Stimulated activated CD8-positive, alpha-beta memory T cell treated with anti-CD3 and anti-CD28 coated beads, Interleukin-15, amount 100 ng/mL, for 4 hours (primary cell): ENCODE data around the gene CALM3.
"Not testable (repeated sequence)": the region's sequence is repeated elsewhere in the genome, so short reads cannot be mapped to it uniquely, and the experiment has no call there.

Experiments
- DNase-seq, 2 donors: peaks; one replicate each; pipeline ENCODE4 v3.0.0-alpha.2; 2020; ENCODE audit warnings: low read depth in 2 of 2

The CALM3 gene

DNA sequence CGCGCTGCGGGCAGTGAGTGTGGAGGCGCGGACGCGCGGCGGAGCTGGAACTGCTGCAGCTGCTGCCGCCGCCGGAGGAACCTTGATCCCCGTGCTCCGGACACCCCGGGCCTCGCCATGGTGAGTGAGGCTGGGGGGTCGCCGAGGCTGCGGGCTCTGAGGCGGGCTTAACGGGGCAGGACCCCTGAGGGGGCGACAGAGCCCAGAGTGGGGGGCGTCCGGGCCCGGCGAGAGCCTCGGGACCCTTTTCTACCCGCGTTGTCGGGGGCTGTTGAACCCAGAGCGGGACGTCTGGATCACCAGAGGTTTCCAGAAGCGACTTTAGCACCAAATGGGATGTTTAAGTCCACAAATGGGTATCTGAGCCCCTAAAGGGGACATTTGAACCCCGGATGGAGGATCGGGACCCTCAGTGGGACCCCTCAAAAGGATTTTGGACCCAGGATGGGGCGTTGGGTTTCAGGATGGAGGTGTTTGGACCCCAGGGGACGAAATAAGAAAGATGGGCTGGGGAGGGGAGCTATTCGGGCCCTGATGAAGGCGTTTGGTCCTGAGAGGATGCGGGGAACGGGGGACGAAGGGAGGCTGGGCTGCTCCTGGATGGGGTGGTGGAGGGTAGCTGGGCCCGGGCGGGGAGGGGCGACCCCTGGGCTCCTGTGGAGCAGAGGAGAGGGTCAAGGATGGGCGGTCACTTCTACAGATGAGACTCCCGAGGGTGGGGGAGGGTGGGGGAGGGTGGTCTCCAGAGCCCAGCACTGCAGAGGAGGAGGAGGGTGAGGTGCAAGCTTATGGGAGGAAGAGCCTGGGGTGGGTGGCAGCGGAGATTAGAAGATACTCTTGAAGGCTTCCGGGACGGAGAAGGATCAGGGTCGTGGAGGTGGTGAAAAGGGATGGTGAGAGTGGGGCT is at the start of gene CALM3:
Gene CALM3 (plus strand): TSS at position 13 of the 907 bp plus-strand sequence. CDS start 105 bp downstream, at position 118.
- no peak for DNase-seq

- DNase-seq: no peak
Measured at GRCh38 chr19:46552891-46553290, 48.2 kb upstream of the CALM3 start.

- no peak for DNase-seq
Measured at GRCh38 chr19:46554161-46554560, 47.0 kb upstream of the CALM3 start.

GRCh38 chr19:46555628-46556280 is 45.4 kb upstream of the CALM3 start:
- no peak for DNase-seq

- not testable (repeated sequence) for DNase-seq
Measured at GRCh38 chr19:46556471-46556870, 44.7 kb upstream of the CALM3 start.

DNA sequence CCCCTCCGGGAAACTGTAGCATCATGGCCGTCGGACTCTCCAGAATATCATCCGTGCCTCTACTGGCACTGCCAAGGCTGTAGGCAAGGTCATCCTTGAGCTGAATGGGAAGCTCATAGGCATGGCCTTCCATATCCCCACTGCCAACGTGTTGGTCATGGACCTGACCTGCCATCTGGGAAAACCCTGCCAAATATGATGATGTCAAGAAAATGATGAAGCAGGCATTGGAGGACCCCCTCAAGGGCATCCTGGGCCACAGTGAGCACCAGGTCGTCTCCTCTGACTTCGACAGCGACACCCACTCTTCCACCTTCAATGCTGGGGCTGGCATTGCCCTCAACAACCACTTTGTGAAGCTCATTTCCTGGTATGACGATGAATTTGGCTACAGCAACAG is 41.9 kb upstream of the CALM3 start:
- DNase-seq: no peak

DNA sequence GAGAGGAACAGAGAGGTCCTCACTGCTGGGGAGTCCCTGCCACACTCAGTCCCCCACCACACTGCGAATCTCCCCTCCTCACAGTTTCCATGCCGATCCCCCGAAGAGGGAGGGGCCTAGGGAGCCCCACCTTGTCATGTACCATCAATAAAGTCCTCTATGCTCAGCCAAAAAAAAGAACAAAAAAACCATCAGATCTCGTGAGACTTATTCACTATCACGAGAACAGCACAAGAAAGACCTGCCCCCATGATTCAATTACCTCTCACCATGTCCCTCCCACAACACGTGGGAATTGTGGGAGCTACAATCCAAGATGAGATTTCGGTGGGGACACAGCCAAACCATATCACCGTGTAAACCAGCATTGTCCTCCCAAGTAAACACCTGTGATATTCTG is 41.5 kb upstream of the CALM3 start:
- not testable (repeated sequence) for DNase-seq

DNA sequence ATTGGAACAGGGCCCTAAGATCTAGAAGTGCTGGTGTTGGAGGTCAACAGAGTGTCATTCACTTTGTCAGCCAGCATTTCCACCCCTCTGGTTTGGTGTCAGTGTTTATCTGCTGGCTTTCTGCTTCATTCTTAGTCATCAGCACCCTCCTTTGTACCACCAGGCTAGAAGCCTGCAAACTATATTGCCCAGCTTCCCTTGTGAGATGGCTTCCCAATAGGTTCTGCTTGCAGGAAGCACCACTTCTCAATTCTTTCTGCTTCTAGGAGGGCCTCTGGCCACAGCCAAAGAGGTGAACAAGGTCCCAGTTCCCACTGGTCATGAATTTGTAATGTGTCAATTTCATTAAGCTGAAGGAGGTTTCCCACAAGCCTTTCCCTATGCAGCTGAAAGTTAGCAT is 36.4 kb upstream of the CALM3 start:
- no peak for DNase-seq

- DNase-seq: no peak
Measured at GRCh38 chr19:46571495-46571894, 29.6 kb upstream of the CALM3 start.

GRCh38 chr19:46573679-46574498 is 27.2 kb upstream of the CALM3 start:
- no peak for DNase-seq

DNA sequence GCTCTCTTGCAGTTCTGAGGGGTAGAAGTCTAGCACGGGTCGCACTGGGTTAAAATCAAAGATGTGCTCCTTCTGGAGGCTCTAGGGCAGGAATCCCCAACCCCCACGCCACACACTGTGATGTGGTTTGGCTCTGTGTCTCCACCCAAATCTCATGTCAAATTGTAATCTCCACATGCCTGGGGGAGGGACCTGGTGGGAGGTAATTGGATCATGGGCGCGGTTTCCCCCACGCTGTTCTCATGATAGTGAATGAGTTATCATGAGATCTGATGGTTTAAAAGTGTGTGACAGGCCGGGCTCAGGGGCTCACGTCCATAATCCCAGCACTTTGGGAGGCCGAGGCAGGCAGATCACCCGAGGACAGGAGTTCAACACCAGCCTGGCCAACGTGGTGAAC is 26.6 kb upstream of the CALM3 start:
- peak in 1 of 2 donors; percentile 23 for DNase-seq

- no peak for DNase-seq
Measured at GRCh38 chr19:46578450-46578849, 22.7 kb upstream of the CALM3 start.

- no peak for DNase-seq
Measured at GRCh38 chr19:46579361-46579879, 21.7 kb upstream of the CALM3 start.

DNA sequence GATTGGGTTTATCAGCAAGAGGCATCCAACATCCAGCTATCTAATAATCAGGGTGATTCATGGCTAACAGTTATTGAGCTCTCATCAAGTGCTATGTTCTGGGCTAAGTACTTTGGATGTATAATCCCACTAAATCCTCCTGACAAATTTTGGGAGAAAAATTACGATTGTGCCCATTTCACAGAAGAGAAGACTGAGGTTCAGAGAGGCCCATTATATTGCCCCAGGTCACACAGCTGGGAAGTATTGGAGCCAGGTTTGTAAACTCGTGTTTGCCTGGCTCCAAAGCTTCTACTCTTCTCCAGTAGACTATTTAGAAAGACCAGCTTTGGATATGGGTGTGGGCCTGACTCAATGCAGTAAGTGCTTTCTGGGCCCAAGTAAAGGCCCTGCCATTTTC is 20.9 kb upstream of the CALM3 start:
- no peak for DNase-seq

GRCh38 chr19:46585539-46585938 is 15.6 kb upstream of the CALM3 start:
- DNase-seq: no peak

GRCh38 chr19:46586294-46586693 is 14.8 kb upstream of the CALM3 start:
- no peak for DNase-seq

- no peak for DNase-seq
Measured at GRCh38 chr19:46587861-46588260, 13.3 kb upstream of the CALM3 start.

- DNase-seq: no peak
Measured at GRCh38 chr19:46591254-46591653, 9.9 kb upstream of the CALM3 start.

GRCh38 chr19:46591870-46592269 is 9.3 kb upstream of the CALM3 start:
- DNase-seq: no peak

DNA sequence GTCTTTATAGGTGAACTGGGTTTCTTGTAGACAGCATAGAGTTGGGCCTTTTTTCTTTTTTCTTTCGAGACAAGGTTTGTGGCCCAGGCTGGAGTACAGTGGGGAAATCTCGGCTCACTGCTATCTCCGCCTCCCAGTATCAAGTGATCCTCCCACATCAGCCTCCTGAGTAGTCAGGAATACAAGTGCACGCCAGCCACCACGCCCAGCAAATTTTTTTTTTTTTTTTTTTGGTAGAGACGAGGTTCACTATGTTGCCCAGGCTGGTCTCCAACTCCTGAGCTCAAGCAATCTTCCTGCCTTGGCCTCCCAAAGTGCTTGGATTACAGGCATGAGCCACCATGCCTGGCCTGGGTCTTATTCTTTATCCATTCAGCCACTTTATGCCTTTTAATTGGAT is 5.1 kb upstream of the CALM3 start:
- DNase-seq: no peak

- DNase-seq: no peak
Measured at GRCh38 chr19:46598372-46598917, 2.7 kb upstream of the CALM3 start.
